GM12874 (cell line): ENCODE measurements around the gene CAMK2G.

Source experiments
- TF ChIP-seq, protein P1 (sequence below): IDR thresholded peaks from 2 replicates; pipeline ENCODE4 v1.5.1; 2011; ENCODE audit warnings: low read depth, mild to moderate bottlenecking, control low read depth, low read length, moderate library complexity; ENCODE audit not compliant: insufficient read depth

CAMK2G gene

DNA sequence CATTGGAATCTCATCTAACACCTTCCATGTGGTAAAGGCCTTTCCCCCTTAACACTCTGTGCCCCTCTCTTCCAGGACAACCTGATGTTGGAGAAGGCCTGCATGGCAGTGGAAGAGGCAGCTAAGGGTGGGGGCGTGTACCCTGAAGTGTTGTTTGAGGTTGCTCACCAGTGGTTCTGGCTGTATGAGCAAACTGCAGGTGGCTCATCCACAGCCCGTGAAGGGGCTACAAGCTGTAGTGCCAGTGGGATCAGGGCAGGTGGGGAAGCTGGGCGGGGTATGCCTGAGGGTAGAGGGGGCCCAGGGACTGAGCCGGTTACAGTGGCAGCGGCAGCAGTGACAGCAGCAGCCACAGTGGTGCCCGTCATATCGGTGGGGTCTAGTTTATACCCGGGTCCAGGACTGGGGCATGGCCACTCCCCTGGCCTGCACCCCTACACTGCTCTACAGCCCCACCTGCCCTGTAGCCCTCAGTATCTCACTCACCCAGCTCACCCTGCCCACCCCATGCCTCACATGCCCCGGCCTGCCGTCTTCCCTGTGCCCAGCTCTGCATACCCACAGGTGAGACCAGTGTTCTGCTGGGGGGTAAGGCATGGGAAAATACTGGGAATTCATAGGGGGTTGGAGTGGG, 75.3 kb downstream of the CAMK2G start:
- TF ChIP-seq, protein P1, sequence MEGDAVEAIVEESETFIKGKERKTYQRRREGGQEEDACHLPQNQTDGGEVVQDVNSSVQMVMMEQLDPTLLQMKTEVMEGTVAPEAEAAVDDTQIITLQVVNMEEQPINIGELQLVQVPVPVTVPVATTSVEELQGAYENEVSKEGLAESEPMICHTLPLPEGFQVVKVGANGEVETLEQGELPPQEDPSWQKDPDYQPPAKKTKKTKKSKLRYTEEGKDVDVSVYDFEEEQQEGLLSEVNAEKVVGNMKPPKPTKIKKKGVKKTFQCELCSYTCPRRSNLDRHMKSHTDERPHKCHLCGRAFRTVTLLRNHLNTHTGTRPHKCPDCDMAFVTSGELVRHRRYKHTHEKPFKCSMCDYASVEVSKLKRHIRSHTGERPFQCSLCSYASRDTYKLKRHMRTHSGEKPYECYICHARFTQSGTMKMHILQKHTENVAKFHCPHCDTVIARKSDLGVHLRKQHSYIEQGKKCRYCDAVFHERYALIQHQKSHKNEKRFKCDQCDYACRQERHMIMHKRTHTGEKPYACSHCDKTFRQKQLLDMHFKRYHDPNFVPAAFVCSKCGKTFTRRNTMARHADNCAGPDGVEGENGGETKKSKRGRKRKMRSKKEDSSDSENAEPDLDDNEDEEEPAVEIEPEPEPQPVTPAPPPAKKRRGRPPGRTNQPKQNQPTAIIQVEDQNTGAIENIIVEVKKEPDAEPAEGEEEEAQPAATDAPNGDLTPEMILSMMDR, result no peak

DNA sequence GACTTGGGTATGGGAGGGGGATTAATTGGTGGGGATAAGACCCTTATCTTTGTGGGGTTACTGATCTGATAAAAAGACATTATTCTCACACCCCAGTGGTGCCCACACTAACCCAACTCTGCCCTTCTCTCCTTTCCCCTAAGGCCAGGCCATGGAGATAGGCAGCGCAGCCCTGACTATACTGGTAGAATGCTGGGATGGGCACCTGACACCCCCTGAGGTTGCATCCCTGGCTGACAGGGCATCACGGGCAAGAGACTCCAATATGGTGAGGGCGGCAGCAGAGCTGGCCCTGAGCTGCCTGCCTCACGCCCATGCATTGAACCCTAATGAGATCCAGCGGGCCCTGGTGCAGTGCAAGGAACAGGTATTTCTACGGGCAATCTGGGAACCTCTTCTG, 76.3 kb downstream of the CAMK2G start:
- TF ChIP-seq, protein P1, result no peak

DNA sequence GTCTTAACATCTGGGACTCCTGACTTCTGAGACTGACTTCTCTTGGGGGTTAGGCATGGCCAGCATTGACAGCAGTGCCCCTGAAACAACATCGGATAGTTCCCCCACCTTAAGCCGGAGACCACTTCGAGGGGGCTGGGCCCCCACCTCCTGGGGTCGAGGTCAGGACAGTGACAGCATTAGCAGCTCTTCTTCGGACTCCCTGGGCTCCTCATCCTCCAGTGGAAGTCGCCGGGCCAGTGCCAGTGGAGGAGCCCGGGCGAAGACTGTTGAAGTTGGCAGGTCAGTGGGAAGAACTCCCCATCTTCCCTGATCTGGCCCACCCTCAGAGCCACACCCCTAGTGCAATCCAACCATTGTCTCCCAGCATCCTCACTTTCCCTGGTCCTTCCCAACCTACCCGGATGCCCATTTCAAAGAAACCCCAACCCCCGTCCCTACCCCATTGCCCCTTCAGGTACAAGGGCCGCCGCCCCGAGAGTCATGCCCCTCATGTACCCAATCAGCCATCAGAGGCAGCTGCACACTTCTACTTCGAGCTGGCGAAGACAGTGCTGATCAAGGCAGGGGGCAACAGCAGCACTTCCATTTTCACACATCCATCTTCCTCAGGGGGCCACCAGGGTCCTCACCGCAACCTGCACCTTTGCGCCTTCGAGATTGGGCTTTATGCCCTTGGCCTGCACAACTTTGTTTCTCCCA, 76.9 kb downstream of the CAMK2G start:
- TF ChIP-seq, protein P1, result no peak

DNA sequence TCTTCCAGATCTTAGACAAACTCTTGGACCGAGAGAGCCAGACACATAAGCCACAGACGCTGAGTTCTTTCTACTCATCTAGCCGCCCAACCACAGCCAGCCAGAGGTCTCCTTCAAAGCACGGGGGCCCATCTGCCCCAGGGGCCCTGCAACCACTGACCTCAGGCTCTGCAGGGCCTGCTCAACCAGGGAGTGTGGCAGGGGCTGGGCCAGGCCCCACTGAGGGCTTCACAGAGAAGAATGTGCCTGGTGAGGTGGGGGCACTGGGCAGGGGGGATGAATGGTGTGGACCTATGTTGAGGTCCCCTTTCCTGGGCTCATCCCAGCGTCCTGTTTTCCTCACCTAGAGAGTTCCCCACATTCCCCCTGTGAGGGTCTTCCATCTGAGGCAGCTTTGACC, 77.6 kb downstream of the CAMK2G start:
- TF ChIP-seq, protein P1, result no peak

DNA sequence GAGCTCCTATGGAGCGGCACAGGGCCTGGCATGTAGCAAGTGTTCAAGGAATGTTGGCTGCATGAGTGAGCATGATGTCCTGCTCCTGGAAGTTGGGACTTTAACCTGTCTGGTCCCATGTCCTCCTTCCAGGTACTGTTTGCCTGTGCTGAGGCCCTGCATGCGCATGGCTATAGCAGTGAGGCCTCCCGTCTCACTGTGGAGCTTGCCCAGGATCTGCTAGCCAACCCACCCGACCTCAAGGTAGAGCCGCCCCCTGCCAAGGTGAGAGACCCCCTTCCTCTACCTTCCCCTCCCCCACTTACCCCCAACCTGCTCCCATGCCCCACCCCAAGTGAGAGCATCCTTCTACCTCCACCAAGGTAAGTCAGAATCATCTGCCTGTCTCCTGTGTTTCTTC, 80.9 kb downstream of the CAMK2G start:
- TF ChIP-seq, protein P1, result no peak

DNA sequence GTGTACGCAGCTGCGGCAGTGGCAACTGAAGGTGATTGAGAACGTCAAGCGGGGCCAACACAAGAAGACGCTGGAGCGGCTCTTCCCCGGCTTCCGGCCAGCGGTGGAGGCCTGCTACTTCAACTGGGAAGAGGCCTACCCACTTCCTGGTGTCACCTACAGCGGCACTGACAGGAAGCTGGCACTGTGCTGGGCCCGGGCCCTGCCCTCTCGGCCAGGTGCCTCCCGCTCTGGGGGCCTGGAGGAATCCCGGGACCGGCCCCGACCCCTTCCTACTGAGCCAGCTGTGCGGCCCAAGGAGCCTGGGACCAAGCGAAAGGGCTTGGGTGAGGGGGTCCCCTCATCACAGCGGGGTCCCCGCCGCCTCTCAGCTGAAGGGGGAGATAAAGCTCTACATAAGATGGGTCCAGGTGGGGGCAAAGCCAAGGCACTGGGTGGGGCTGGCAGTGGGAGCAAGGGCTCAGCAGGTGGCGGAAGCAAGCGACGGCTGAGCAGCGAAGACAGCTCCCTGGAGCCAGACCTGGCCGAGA, 82.4 kb downstream of the CAMK2G start:
- TF ChIP-seq, protein P1, result no peak

DNA sequence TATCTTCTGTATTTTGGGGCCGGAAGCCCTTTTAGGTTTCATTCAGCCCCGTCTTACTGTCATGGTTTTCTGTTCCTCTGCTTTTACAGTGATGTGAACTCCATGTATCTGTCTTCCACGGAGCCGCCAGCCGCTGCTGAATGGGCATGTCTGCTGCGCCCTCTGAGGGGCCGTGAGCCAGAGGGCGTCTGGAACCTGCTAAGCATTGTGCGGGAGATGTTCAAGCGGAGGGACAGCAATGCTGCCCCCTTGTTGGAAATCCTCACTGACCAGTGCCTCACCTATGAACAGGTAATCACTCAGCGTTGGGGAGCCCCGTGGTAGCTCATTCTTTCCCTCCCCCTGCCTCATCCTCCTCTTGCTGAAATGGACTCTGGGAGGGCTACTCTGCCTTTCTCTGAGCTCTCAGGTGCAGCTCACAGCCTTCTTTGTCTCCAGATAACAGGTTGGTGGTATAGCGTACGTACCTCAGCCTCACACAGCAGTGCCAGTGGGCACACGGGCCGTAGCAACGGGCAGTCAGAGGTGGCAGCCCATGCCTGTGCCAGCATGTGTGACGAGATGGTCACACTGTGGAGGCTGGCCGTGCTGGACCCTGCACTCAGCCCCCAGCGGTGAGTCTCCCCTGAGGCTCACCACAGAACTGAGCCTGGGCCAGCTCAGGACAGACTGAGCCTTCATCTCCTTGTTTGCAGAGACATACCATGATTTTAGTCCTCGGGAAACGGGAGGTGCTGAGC, 83.3 kb downstream of the CAMK2G start:
- TF ChIP-seq, protein P1, result no peak
